ENCODE data around the gene COLEC12.

GRCh38 chr18:429030-429429 is 71.5 kb downstream of the COLEC12 start:
- TF ChIP-seq CTCF (conservative IDR thresholded peaks at IDR 0.05) (no peak), EZH2 (IDR thresholded peaks at IDR 0.05; ENCODE audit: low read depth) (no peak)
